RPMI7951 (cell line): ENCODE measurements around the gene TTC24. TPM values are rescaled to one million over a fixed set of nuclear protein-coding genes. Genes with fewer than 3 reads are reported as not detected.
"Not testable (repeated sequence)": the region's sequence is repeated elsewhere in the genome, so short reads cannot be mapped to it uniquely, and the experiment has no call there.

Experiments used
- DNase-seq: peaks from one replicate; pipeline ENCODE4 v3.0.0-alpha.2; 2012; ENCODE audit warnings: low read depth
- total RNA-seq: library from RNA; depleted of rRNA; stranded (reverse); fragments of >200 nt; shearing (Covaris generic); gene quantifications from 2 replicates; pipeline ENCODE4 v1.2.3, GENCODE V29; 2014

TTC24 gene
- total RNA-seq, 1 experiment from 2014 or later: not detected

- DNase-seq: no peak
These were observed 7.5 kb downstream of the TTC24 start for GRCh38 chr1:156586892-156587477.

- DNase-seq: not testable (repeated sequence)
These were observed 8.4 kb downstream of the TTC24 start for GRCh38 chr1:156587927-156588326.

GRCh38 chr1:156589546-156589945 is 10.0 kb downstream of the TTC24 start:
- DNase-seq: no peak

GRCh38 chr1:156590326-156591180 is 11.0 kb downstream of the TTC24 start:
- no peak for DNase-seq

DNA sequence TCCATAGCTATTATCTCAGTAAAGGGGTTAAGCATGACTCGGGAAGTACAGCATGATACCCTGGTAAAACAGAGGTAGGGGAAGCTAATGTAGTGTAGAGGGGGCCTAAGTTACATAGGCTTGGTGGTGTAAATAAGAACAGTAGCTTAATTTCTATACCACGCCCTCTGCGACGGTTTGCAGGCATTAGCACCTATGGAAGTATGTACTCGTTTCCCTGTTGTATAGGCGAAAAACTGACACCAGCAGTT is 11.6 kb downstream of the TTC24 start:
- DNase-seq: no peak

GRCh38 chr1:156591432-156592157 is 12.1 kb downstream of the TTC24 start, which contains the start of gene NAXE:
Gene NAXE, plus strand, starts transcription at chr1:156591776. Its CDS starts 29 bp downstream, at chr1:156591805.
- peak; percentile 66 for DNase-seq

- DNase-seq: no peak
These were observed 12.8 kb downstream of the TTC24 start for GRCh38 chr1:156592158-156592909.

GRCh38 chr1:156592910-156593660 is 13.6 kb downstream of the TTC24 start:
- no peak for DNase-seq

DNA sequence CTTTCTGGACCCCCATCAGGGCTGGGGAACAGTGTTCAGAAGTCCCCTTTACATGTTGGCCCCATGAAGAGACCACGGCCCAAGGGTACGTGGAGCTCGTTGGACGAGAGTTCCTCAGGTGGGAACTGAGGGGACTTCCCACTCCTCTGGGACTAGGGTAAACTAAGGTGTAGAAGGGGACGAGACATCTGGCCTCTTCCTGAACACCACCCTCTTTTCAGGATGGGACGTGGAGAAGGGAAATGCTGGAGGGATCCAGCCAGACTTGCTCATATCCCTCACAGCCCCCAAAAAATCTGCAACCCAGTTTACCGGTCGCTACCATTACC is 14.1 kb downstream of the TTC24 start:
- no peak for DNase-seq

GRCh38 chr1:156594190-156594589 is 14.7 kb downstream of the TTC24 start:
- no peak for DNase-seq

GRCh38 chr1:156595016-156595415 is 15.5 kb downstream of the TTC24 start:
- DNase-seq: no peak

GRCh38 chr1:156596426-156596825 is 16.9 kb downstream of the TTC24 start:
- DNase-seq: no peak

DNA sequence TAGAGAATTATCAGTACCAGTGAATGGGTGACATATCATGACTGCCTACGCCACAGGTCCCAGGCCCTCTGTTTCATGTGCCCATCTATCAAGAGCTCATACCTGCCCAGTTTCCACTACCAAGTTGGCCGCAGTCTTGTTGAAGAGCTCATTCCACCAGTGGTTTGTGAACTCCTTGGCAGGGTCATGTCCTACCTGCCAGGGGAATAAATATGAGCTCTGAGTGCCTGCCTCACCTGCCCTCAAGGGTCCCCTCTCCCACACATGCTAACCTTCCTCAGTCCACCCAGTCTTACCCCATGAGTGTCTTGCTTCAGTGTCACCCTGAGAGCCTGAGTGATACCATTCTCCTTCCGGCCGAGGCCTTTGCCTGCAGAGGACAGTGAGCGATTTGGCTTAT is 18.6 kb downstream of the TTC24 start:
- DNase-seq: no peak

DNA sequence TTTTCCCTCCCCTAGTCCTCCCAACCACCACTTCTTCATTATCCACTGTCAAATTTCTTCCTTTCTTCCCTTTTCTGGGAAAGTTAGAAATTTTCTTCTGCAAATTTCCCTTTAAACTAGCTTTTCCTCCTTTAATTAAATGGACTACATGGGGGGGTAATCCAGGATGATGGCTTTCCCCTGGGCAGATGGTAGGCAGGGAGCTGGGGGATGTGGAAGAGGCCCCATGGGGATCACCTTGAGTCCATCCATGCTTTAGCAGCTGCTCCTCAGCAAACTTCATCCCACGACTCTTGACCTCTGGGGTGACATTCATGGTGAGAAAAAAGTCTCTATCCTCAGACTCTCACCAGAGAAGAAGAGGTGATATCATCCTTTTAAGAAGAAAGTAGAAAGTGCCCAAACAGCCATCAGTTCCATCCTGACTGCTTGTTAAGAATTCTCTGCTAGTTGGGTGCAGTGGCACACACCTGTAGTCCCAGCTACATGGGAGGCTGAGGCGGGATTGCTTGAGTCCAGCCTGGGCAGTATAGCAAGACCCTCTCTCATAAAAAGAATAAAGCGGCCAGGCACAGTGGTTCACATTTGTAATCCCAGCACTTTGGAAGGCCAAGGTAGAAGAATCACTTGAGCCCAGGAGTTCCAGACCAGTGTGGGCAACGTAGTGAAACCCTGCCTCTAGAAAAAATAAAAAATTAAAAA is 19.4 kb downstream of the TTC24 start:
- no peak for DNase-seq

- no peak for DNase-seq
These were observed 20.3 kb downstream of the TTC24 start for GRCh38 chr1:156599811-156600210.

DNA sequence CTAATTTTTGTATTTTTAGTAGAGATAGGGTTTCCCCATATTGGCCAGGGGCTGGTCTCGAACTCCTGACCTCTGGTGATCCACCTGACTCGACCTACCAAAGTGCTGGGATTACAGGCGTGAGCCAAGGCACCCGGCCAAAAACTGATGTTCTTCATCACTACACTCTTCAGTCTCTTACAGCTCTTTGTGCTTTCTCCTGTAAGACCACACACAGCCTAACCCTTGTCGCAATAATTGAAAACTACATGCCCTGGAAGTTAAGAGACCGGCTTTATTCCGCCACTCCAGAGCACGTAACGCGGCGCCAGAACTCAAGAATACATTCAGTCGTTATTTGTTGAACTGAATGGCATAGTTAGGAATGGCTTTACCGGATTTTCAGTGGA is 21.2 kb downstream of the TTC24 start:
- DNase-seq: no peak

DNA sequence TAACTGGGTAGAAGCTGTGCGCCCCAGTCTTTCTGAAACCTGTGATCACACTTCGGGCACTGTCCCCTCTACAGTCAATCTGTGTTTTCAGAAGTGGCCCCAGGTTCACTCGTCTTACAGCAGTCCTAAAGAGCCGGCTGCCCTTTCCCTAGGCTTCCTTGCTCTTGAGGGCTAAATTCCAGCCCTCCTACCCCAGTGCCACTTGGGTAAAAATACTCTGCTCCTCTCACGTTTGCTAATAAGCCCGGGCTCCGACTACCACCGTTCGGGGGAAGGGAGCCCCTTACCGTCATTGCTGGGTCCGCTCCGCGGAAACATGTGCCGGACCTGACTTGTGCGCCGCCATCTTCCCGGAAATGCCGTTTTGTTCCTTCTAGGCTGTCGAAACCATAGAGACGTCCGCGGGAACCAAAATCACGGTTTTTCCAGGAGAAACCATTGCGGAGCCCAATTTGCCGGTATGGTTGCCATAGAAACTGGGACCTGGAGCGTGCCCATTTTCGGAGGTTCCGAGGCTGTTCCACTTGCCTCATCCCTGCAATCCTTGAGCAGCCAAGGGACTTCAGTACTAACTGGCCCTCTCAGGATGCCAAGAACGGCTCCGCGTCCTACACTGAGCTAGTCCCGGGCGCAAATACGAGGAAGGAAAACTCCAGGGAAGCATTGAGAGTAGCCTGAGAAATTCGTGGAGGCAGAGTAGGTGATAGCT is 21.8 kb downstream of the TTC24 start, which contains the start of gene GPATCH4:
Gene GPATCH4 (minus strand): TSS at position 358 of the 709 bp plus-strand sequence.
- DNase-seq: peak; percentile 91

- DNase-seq: peak; percentile 16
These were observed 22.4 kb downstream of the TTC24 start for GRCh38 chr1:156601892-156602291.

DNA sequence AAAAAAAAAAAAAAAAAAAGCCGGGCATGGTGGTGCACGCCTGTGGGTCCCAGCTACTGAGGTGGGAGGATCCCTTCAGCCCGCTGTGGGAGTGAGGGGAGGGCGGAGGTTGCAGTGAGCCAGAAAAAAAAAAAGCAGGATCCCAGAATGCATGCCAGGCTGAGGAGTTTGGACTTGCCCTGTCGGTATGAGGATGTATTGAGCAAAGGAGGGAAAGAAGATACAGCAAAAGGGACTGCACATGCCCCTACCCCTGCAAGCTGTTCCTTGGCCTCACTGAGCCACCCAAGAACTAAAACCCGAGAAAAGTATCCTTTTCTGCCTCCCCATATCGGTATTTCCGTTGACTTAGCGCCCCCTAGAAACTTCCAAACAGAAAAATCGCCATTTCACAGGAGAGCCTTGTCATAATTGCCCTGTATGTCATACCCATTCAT is 23.1 kb downstream of the TTC24 start:
- peak; percentile 29 for DNase-seq

DNA sequence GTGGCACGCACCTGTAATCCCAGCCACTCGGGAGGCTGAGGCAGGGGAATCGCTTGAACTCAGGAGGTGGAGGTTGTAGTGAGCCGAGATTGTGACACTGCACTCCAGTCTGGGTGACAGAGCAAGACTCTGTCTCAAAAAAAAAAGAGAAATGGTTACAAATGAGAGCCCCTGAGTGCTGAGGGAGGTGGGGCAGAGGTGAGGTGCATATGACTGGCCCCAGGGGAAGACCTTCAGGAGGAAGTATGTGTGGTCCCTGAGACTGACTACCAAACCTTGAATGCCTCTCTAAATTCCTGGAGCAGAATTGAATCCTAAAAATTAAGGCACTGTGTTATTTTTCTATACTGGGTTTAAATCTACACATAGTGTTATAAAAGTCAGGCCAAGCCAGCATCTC is 27.8 kb downstream of the TTC24 start:
- not testable (repeated sequence) for DNase-seq
